VCaP (cell line): ENCODE results near the gene CDH1.

Experiments used
- H3K27ac ChIP-seq: fragments of 450-650 bp; 2 replicates; pipeline ENCODE4 v1.5.1; 2017
- CTCF ChIP-seq: fragments of 450-650 bp; conservative IDR thresholded peaks from 2 replicates; pipeline ENCODE4 v1.5.1; 2017; ENCODE audit warnings: mild to moderate bottlenecking, moderate library complexity

The CDH1 gene

GRCh38 chr16:68732042-68732680 is 4.9 kb upstream of the CDH1 start:
- no peak for TF ChIP-seq CTCF
- peak overlapping the region; percentile 76 for H3K27ac ChIP-seq

DNA sequence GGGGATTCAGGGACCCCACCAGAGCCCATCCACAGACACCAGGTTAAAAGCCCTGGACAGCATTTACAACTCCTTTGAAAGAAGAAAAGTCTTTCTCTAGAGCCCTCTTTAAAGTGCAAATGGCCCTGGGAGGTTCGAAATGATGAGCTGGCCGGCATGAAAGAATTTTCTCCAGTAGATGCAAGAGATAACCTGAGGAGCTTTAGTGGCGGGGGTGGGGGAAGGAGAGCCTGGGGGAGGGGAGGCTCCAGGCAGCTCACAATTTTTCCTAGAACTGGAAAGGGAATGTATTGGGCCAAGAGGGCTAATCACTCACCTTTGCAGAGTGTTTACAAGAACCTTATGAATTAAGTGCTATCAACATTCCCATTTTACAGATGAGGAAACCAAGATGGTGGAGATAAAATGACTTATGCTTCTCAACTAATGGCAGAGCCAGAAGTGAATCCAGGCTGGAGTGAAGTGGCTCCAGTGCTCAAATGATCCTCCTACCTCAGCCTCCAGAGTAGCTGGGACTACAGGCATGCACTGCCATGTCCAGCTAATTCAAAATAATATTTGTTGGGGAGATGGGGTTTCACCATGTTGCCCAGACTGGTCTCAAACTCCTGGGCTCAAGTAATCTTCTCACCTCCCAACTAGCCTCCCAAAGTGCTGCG is 4.2 kb upstream of the CDH1 start:
- TF ChIP-seq CTCF, result no peak
- peak overlapping the region; percentile 76 for H3K27ac ChIP-seq

- TF ChIP-seq CTCF, result no peak
- peak overlapping the region; percentile 76; the same call in 1 of the 2 replicates for H3K27ac ChIP-seq
Measured at GRCh38 chr16:68733570-68733969, 3.5 kb upstream of the CDH1 start.

DNA sequence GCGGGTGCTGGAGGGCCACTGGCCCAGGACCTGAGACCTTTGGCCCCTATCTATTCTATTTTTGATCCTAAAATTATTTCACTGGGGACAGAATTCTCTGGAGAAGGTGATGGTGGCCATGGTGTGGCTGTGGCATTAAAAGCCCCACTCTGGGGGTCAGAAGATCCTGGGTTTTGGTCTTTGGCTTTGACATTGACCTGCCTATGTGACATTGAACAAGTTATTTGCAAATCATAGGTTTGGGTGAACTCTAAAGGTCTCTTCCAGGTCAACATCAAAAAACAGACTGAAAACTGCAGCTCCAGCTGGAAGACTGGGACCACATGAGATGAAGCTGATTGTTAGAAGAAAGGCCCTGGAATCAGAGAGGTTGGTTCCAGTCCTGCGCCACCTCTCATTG is 2.3 kb upstream of the CDH1 start:
- H3K27ac ChIP-seq, result no peak overlapping the region
- no peak for TF ChIP-seq CTCF

GRCh38 chr16:68736561-68736960 is 531 bp upstream of the CDH1 start:
- H3K27ac ChIP-seq, result peak overlapping the region; percentile 97; the same call in 1 of the 2 replicates
- no peak for TF ChIP-seq CTCF

DNA sequence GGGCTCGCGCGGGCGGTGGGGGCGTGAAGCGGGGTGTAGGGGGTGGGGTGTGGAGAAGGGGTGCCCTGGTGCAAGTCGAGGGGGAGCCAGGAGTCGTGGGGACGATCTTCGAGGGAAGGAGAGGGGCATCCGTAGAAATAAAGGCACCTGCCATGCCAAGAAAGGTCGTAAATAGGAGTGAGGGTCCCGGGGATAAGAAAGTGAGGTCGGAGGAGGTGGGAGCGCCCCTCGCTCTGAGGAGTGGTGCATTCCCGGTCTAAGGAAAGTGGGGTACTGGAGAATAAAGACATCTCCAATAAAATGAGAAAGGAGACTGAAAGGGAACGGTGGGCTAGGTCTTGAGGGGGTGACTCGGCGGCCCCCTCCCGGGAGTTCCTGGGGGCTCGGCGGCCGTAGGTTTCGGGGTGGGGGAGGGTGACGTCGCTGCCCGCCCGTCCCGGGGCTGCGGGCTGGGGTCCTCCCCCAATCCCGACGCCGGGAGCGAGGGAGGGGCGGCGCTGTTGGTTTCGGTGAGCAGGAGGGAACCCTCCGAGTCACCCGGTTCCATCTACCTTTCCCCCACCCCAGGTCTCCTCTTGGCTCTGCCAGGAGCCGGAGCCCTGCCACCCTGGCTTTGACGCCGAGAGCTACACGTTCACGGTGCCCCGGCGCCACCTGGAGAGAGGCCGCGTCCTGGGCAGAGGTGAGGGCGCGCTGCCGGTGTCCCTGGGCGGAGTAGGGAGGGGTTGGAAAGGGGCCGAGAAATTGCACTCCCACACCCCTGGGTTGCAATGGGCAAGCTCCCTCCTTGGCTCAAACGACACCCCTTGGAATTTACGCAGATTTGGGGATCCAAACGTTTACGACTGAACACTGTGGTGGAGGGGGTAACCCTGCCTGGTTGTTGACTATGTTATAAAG is 888 bp downstream of the CDH1 start:
- H3K27ac ChIP-seq, result peak overlapping the region; percentile 97
- peak; percentile 33 for TF ChIP-seq CTCF
